GM12878 (cell line): ENCODE results near the gene DUSP8.

Experiments
- GABPA ChIP-seq: IDR thresholded peaks from 2 replicates; pipeline ENCODE4 v1.6.1; 2014; ENCODE audit warnings: antibody characterized with exemption, low read depth, mild to moderate bottlenecking, inconsistent platforms
- HDAC6 ChIP-seq: fragments of 200-600 bp; sonication (generic); IDR thresholded peaks from one replicate; pipeline ENCODE4 v1.8.0; 2017; ENCODE audit warnings: antibody characterized with exemption; ENCODE audit not compliant: unreplicated experiment
- LARP7 ChIP-seq: fragments of 450-650 bp; IDR thresholded peaks from 2 replicates; pipeline ENCODE4 v1.6.1; 2017; ENCODE audit warnings: mild to moderate bottlenecking
- MTA3 ChIP-seq: IDR thresholded peaks from 2 replicates; pipeline ENCODE4 v1.6.1; 2012; ENCODE audit warnings: low read length, inconsistent platforms, borderline replicate concordance
- SMAD1 ChIP-seq: fragments of 450-650 bp; IDR thresholded peaks from 2 replicates; pipeline ENCODE4 v1.6.1; 2018; ENCODE audit warnings: mild to moderate bottlenecking, low read depth; ENCODE audit not compliant: partially characterized antibody
- TF ChIP-seq, protein P1 (sequence below), 3 experiments: IDR thresholded peaks in 2 of 3; conservative IDR thresholded peaks in 1 of 3; 2 replicates each; pipeline ENCODE4 v1.5.1; 2011; ENCODE audit warnings: low read depth in 3 of 3, low read length in 3 of 3, mild to moderate bottlenecking in 3 of 3, control low read depth in 2 of 3, moderate library complexity in 2 of 3, inconsistent platforms in 1 of 3, mixed read lengths in 1 of 3; ENCODE audit not compliant: control insufficient read depth in 2 of 3, insufficient read depth in 1 of 3; ENCODE audit errors: extremely low read depth in 1 of 3
- TF ChIP-seq, protein P2 (sequence below): IDR thresholded peaks from 2 replicates; pipeline ENCODE4 v1.6.1; 2012; ENCODE audit warnings: low read depth, low read length, improper control_type of control experiment
- TF ChIP-seq, protein P3 (sequence below): fragments of 450-650 bp; IDR thresholded peaks from 2 replicates; pipeline ENCODE4 v1.6.1; 2017; ENCODE audit warnings: mild to moderate bottlenecking, low read depth, inconsistent platforms; ENCODE audit not compliant: poor library complexity, severe bottlenecking
- TF ChIP-seq, protein P4 (sequence below): IDR thresholded peaks from 2 replicates; pipeline ENCODE4 v1.6.1; 2011; ENCODE audit warnings: low read depth, mild to moderate bottlenecking, low read length, moderate library complexity, borderline replicate concordance; ENCODE audit errors: extremely low read depth

DNA sequence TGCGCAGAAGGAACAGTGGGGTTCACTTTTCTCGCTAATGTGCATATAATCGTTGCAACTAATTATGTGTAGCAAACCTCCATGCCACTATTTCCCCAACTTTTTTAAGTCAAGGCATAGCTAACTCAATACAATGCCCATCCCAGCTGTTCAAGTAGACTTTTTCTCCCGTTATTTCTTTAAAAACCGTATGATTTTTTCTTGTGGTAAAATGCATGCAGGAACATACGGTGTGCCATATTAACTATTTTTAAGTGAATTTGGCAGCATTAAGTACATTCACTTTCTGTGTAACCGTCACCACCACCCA lies 2.8 kb upstream of the DUSP8 start:
- no peak for TF ChIP-seq GABPA
- TF ChIP-seq, protein P1, sequence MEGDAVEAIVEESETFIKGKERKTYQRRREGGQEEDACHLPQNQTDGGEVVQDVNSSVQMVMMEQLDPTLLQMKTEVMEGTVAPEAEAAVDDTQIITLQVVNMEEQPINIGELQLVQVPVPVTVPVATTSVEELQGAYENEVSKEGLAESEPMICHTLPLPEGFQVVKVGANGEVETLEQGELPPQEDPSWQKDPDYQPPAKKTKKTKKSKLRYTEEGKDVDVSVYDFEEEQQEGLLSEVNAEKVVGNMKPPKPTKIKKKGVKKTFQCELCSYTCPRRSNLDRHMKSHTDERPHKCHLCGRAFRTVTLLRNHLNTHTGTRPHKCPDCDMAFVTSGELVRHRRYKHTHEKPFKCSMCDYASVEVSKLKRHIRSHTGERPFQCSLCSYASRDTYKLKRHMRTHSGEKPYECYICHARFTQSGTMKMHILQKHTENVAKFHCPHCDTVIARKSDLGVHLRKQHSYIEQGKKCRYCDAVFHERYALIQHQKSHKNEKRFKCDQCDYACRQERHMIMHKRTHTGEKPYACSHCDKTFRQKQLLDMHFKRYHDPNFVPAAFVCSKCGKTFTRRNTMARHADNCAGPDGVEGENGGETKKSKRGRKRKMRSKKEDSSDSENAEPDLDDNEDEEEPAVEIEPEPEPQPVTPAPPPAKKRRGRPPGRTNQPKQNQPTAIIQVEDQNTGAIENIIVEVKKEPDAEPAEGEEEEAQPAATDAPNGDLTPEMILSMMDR (IDR thresholded peaks at IDR 0.05 in 2 of 3, conservative IDR thresholded peaks at IDR 0.05 in 1 of 3; ENCODE audit: control insufficient read depth in 2 of 3, extremely low read depth in 1 of 3, insufficient read depth in 1 of 3, low read depth in 3 of 3, low read length in 3 of 3) = no peak
- no peak for TF ChIP-seq SMAD1
- TF ChIP-seq, protein P2, sequence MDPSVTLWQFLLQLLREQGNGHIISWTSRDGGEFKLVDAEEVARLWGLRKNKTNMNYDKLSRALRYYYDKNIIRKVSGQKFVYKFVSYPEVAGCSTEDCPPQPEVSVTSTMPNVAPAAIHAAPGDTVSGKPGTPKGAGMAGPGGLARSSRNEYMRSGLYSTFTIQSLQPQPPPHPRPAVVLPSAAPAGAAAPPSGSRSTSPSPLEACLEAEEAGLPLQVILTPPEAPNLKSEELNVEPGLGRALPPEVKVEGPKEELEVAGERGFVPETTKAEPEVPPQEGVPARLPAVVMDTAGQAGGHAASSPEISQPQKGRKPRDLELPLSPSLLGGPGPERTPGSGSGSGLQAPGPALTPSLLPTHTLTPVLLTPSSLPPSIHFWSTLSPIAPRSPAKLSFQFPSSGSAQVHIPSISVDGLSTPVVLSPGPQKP = no peak
- TF ChIP-seq, protein P3, sequence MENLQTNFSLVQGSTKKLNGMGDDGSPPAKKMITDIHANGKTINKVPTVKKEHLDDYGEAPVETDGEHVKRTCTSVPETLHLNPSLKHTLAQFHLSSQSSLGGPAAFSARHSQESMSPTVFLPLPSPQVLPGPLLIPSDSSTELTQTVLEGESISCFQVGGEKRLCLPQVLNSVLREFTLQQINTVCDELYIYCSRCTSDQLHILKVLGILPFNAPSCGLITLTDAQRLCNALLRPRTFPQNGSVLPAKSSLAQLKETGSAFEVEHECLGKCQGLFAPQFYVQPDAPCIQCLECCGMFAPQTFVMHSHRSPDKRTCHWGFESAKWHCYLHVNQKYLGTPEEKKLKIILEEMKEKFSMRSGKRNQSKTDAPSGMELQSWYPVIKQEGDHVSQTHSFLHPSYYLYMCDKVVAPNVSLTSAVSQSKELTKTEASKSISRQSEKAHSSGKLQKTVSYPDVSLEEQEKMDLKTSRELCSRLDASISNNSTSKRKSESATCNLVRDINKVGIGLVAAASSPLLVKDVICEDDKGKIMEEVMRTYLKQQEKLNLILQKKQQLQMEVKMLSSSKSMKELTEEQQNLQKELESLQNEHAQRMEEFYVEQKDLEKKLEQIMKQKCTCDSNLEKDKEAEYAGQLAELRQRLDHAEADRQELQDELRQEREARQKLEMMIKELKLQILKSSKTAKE = no peak
- TF ChIP-seq LARP7 = no peak
- no peak for TF ChIP-seq MTA3
- no peak for TF ChIP-seq HDAC6
- TF ChIP-seq, protein P4, sequence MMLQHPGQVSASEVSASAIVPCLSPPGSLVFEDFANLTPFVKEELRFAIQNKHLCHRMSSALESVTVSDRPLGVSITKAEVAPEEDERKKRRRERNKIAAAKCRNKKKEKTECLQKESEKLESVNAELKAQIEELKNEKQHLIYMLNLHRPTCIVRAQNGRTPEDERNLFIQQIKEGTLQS = no peak
